ENCODE measurements around the gene STAB1. TPM values are rescaled to one million over a fixed set of nuclear protein-coding genes. Genes with fewer than 3 reads are reported as not detected.

STAB1 gene
- total and polyA plus RNA-seq, 10 of the 15 experiments (the other 5 are each of a cell fraction or from before 2014, with no cell fraction given), result 0.46 TPM; not detected in 9

- Histone ChIP-seq H4K20me1 (ENCODE audit: control insufficient read depth, insufficient read depth) (no peaks in the 10 kb centered on the region), H3K27me3 (replicated peaks in 1 of 2; ENCODE audit: control insufficient read depth in 2 of 2, insufficient read depth in 2 of 2, low read length in 1 of 2) (no peaks in the 10 kb centered on the region), H3K27ac (ENCODE audit: control insufficient read depth, insufficient read depth) (no peak overlapping the region), H3K9me3 (replicated peaks; ENCODE audit: control insufficient read depth, insufficient read depth, low read length) (no peaks in the 10 kb centered on the region), H3K4me2 (ENCODE audit: control insufficient read depth, insufficient read depth) (no peak overlapping the region), H3K4me3 (no peak overlapping the region), H3K4me1 (ENCODE audit: control insufficient read depth, insufficient read depth, low read length) (no peaks in the 10 kb centered on the region), H2AFZ (ENCODE audit: control insufficient read depth, low read depth, low read length) (no peak overlapping the region), H3K36me3 (ENCODE audit: control insufficient read depth in 2 of 2, insufficient read depth in 2 of 2, low read length in 1 of 2) (peaks cover 26 to 41% of the 10 kb centered on the region in 2 experiments), H3K79me2 (ENCODE audit: control insufficient read depth, insufficient read depth, low read length) (no peaks in the 10 kb centered on the region), H3K9ac (ENCODE audit: control insufficient read depth, insufficient read depth, low read length) (no peak overlapping the region)
- no TSS peak for BruUV-seq (replicated peaks)
- DNase-seq (ENCODE audit: low read depth, low spot score), result no peak
- CTCF ChIA-PET, result interaction anchor here (0.6 kb wide), 1 partner anchor 112 kb away, joined by 3 read pairs; no protein-coding TSS in a partner anchor
- POLR2A ChIA-PET, result no interaction called here
- intact Hi-C loops (cut with micrococcal nuclease; ENCODE audit: unreplicated experiment), result no loop called here
- SMC1A ChIA-PET (ENCODE audit: uncharacterized antibody, unreplicated experiment), result no interaction called here
- WGBS (ENCODE audit: insufficient coverage, insufficient replicate concordance, low lambda C conversion rate, missing lambda C conversion rate), result 81% methylated on average over 11 of the region's 16 CpGs
- no peak for FAIRE-seq
- RAD21 ChIA-PET (ENCODE audit: unreplicated experiment), result no interaction called here
- no peak for ATAC-seq
- in situ Hi-C loops (cut with MboI), result no loop called here
- no peak for TF ChIP-seq RB1 (IDR thresholded peaks at IDR 0.05; ENCODE audit: borderline replicate concordance)
- no peak for TF ChIP-seq SRF (IDR thresholded peaks at IDR 0.05; ENCODE audit: low read depth in 2 of 2, low read length in 2 of 2)
- TF ChIP-seq BMI1 (IDR thresholded peaks at IDR 0.05; ENCODE audit: borderline replicate concordance), result no peak
Measured at GRCh38 chr3:52479877-52480575, 15.1 kb upstream of the STAB1 start.

- DNase-seq (ENCODE audit: low read depth, low spot score) (no peak), ATAC-seq (no peak), FAIRE-seq (no peak)
- H3K9ac ChIP-seq (ENCODE audit: control insufficient read depth, insufficient read depth, low read length), result no peak overlapping the region
- CTCF ChIA-PET, result no interaction called here
- H2AFZ ChIP-seq (ENCODE audit: control insufficient read depth, low read depth, low read length), result no peak overlapping the region
- no peak overlapping the region for H3K4me3 ChIP-seq
- H3K4me2 ChIP-seq (ENCODE audit: control insufficient read depth, insufficient read depth), result no peak overlapping the region
- SMC1A ChIA-PET (ENCODE audit: uncharacterized antibody, unreplicated experiment), result no interaction called here
- no peaks in the 10 kb centered on the region for H3K79me2 ChIP-seq (ENCODE audit: control insufficient read depth, insufficient read depth, low read length)
- no peaks in the 10 kb centered on the region for H3K27me3 ChIP-seq (replicated peaks in 1 of 2; ENCODE audit: control insufficient read depth in 2 of 2, insufficient read depth in 2 of 2, low read length in 1 of 2)
- POLR2A ChIA-PET, result no interaction called here
- in situ Hi-C loops (cut with MboI), result no loop called here
- no peak overlapping the region for H3K27ac ChIP-seq (ENCODE audit: control insufficient read depth, insufficient read depth)
- intact Hi-C loops (cut with micrococcal nuclease; ENCODE audit: unreplicated experiment), result no loop called here
- no peaks in the 10 kb centered on the region for H3K4me1 ChIP-seq (ENCODE audit: control insufficient read depth, insufficient read depth, low read length)
- TSS peak; percentile 32 for BruUV-seq (replicated peaks)
- no peaks in the 10 kb centered on the region for H3K9me3 ChIP-seq (replicated peaks; ENCODE audit: control insufficient read depth, insufficient read depth, low read length)
- RAD21 ChIA-PET (ENCODE audit: unreplicated experiment), result no interaction called here
- peaks cover 26 to 32% of the 10 kb centered on the region in 2 experiments for H3K36me3 ChIP-seq (ENCODE audit: control insufficient read depth in 2 of 2, insufficient read depth in 2 of 2, low read length in 1 of 2)
- H4K20me1 ChIP-seq (ENCODE audit: control insufficient read depth, insufficient read depth), result no peaks in the 10 kb centered on the region
- 99% methylated on average over 27 of the region's 27 CpGs for WGBS (ENCODE audit: insufficient coverage, insufficient replicate concordance, low lambda C conversion rate, missing lambda C conversion rate)
- TF ChIP-seq ATF7 (IDR thresholded peaks at IDR 0.05; ENCODE audit: low read depth) (no peak), RAD21 (IDR thresholded peaks at IDR 0.05; ENCODE audit: insufficient read depth, low read depth, low read length) (no peak), MAX (IDR thresholded peaks at IDR 0.05; ENCODE audit: low read depth, low read length) (no peak), FOXM1 (IDR thresholded peaks at IDR 0.05; ENCODE audit: low read depth, low read length) (no peak), PAX5 (IDR thresholded peaks at IDR 0.05; ENCODE audit: borderline replicate concordance, low read depth, low read length) (no peak), SIX5 (IDR thresholded peaks at IDR 0.05; ENCODE audit: low read depth, low read length, severe bottlenecking) (no peak), JUND (IDR thresholded peaks at IDR 0.05; ENCODE audit: low read depth, low read length) (no peak), ZBTB11 (CRISPR knock-in tag; IDR thresholded peaks at IDR 0.05) (no peak)
Measured at GRCh38 chr3:52480768-52481715, 14.1 kb upstream of the STAB1 start.

Data from GM12878 (cell line).